Hair follicular keratinocyte (primary cell): ENCODE results near the gene TGIF2LY. TPM values are rescaled to one million over a fixed set of nuclear protein-coding genes. Genes with fewer than 3 reads are reported as not detected.

Source experiments
- total RNA-seq: library from RNA; depleted of rRNA; stranded (reverse); fragments of >200 nt; gene quantifications from 2 replicates; pipeline ENCODE4 v1.2.3, GENCODE V29; 2015

TGIF2LY gene
- total RNA-seq: not detected in 2 replicates

DNA sequence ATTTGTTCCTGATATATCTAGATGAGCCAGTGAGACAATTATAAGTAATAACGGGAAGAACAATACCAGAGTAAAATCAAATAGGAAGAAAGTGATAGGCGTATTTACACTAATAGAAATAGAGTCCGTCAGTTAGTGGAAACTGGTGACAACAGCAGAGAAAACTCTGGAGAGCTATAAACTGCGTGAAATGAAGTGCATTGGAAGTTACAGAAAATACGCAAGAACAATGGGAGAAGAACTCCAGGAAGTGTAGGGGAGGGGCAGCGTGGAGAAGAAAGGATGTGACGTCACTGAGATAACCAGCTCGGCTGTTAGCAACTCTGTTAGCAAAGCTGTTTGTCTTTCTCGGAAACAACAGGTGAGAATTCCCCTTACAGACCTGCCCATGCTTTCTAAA lies at the start of gene TGIF2LY:
Gene TGIF2LY, plus strand, starts transcription at position 301 of the 400 bp plus-strand sequence. CDS start 178 bp downstream, outside the sequence.

